Endothelial cell of umbilical vein (primary cell): ENCODE data around the gene DPF3. TPM values are rescaled to one million over a fixed set of nuclear protein-coding genes. Genes with fewer than 3 reads are reported as not detected.

Source experiments
- BruUV-seq: library from RNA; stranded (reverse); fragments of 400-500 nt; replicated peaks from 2 replicates; lab custom pipeline; 2021; lab: Mats Ljungman, UMichigan
- CTCF ChIA-PET: fragments of 300-600, 350-600 bp; sonication (Branson Sonifier 250); formaldehyde crosslinking; loops from one replicate; lab custom pipeline; 2021; ENCODE audit warnings: antibody characterized with exemption, inconsistent platforms; lab: Charles Lee
- POLR2A ChIA-PET: fragments of 300-600, 350-600 bp; sonication (Branson Sonifier 250); formaldehyde crosslinking; loops from one replicate; lab custom pipeline; 2021; ENCODE audit warnings: antibody characterized with exemption, inconsistent platforms; lab: Charles Lee
- DNase-seq: peaks from one replicate; pipeline ENCODE4 v3.0.0-alpha.2; 2011; ENCODE audit warnings: low read depth, low spot score
- FAIRE-seq: peaks from 2 replicates; lab custom pipeline; 2011; peaks lifted over from hg19 to GRCh38; lab: Jason Lieb, UNC
- H2AFZ ChIP-seq: 2 replicates; pipeline ENCODE4 v1.6.0; 2012; ENCODE audit warnings: low read depth, low read length, control low read depth, inconsistent platforms
- H3K27ac ChIP-seq: 2 replicates; pipeline ENCODE4 v1.5.1; 2011; ENCODE audit warnings: low read depth, mild to moderate bottlenecking, control low read depth, low read length, moderate library complexity; ENCODE audit not compliant: insufficient read depth
- H3K27me3 ChIP-seq, 2 experiments: 2 replicates each; pipeline versions ENCODE4 v1.6.0 to v1.6.1; 2011; ENCODE audit warnings: low read length in 2 of 2, mixed read lengths in 1 of 2; ENCODE audit not compliant: control insufficient read depth in 2 of 2, insufficient read depth in 2 of 2
- H3K36me3 ChIP-seq, 2 experiments: 2 replicates in 1 of 2; 3 replicates in 1 of 2; pipeline ENCODE4 v1.5.1; 2011; ENCODE audit warnings: low read length in 2 of 2, mild to moderate bottlenecking in 1 of 2, moderate library complexity in 1 of 2; ENCODE audit not compliant: control insufficient read depth in 2 of 2, insufficient read depth in 2 of 2; ENCODE audit errors: extremely low read depth in 1 of 2
- H3K4me1 ChIP-seq: 3 replicates; pipeline ENCODE4 v1.5.1; 2011; ENCODE audit warnings: mild to moderate bottlenecking, low read length; ENCODE audit not compliant: control insufficient read depth, insufficient read depth; ENCODE audit errors: extremely low read depth
- H3K4me2 ChIP-seq: 2 replicates; pipeline ENCODE4 v1.6.1; 2011; ENCODE audit warnings: low read length, control low read depth, mixed read lengths; ENCODE audit not compliant: insufficient read depth
- H3K4me3 ChIP-seq, 3 experiments: fragments of 200-600 bp in 1 of 3; sonication (generic), shearing (Covaris generic) in 1 of 3; replicated peaks in 1 of 3; 2 replicates each; pipeline ENCODE4 v1.5.1; 2011 to 2016; ENCODE audit warnings: control low read depth in 3 of 3, low read length in 3 of 3, mild to moderate bottlenecking in 2 of 3, inconsistent platforms in 1 of 3, low read depth in 1 of 3, moderate library complexity in 1 of 3; ENCODE audit not compliant: insufficient read depth in 1 of 3
- H3K79me2 ChIP-seq: 2 replicates; pipeline ENCODE4 v1.6.0; 2012; ENCODE audit warnings: low read length, inconsistent platforms; ENCODE audit not compliant: control insufficient read depth, insufficient read depth
- H3K9ac ChIP-seq: replicated peaks from 2 replicates; pipeline ENCODE3; 2011; ENCODE audit warnings: low read length, control low read depth; ENCODE audit not compliant: insufficient read depth; ENCODE audit errors: extremely low read depth
- H3K9me1 ChIP-seq: replicated peaks from 3 replicates; pipeline ENCODE4 v1.6.0; 2011; ENCODE audit warnings: mild to moderate bottlenecking, low read length; ENCODE audit not compliant: control insufficient read depth, insufficient read depth; ENCODE audit errors: extremely low read depth
- H3K9me3 ChIP-seq: replicated peaks from 2 replicates; pipeline ENCODE4 v1.5.1; 2012; ENCODE audit warnings: low read length, inconsistent platforms; ENCODE audit not compliant: control insufficient read depth, insufficient read depth
- H4K20me1 ChIP-seq: replicated peaks from 2 replicates; pipeline ENCODE3; 2011; ENCODE audit warnings: mild to moderate bottlenecking, low read length; ENCODE audit not compliant: control insufficient read depth, insufficient read depth; ENCODE audit errors: extremely low read depth
- CTCF ChIP-seq, 2 donors: IDR thresholded peaks; 1 replicate in 1 of 2; 2 replicates in 1 of 2; pipeline ENCODE4 v1.5.1; 2011; ENCODE audit warnings: low read length in 2 of 2, mild to moderate bottlenecking in 2 of 2, moderate library complexity in 2 of 2, control low read depth in 1 of 2, inconsistent platforms in 1 of 2, low read depth in 1 of 2; ENCODE audit not compliant: insufficient read depth in 1 of 2; ENCODE audit errors: extremely low read depth in 1 of 2
- EZH2 ChIP-seq: IDR thresholded peaks from 2 replicates; pipeline ENCODE4 v1.6.1; 2012; ENCODE audit warnings: borderline replicate concordance, low read depth, mild to moderate bottlenecking, moderate library complexity, low read length, inconsistent platforms; ENCODE audit not compliant: severe bottlenecking
- FOS ChIP-seq: IDR thresholded peaks from 2 replicates; pipeline ENCODE4 v1.6.1; 2011; ENCODE audit warnings: mild to moderate bottlenecking, low read length, moderate library complexity, borderline replicate concordance; ENCODE audit not compliant: insufficient read depth
- GATA2 ChIP-seq: IDR thresholded peaks from 2 replicates; pipeline ENCODE4 v1.7.0; 2011; ENCODE audit warnings: low read depth, mild to moderate bottlenecking, moderate library complexity, mixed read lengths, low read length; ENCODE audit not compliant: insufficient read length, insufficient read depth
- JUN ChIP-seq: IDR thresholded peaks from 2 replicates; pipeline ENCODE4 v1.6.1; 2011; ENCODE audit warnings: borderline replicate concordance, low read depth; ENCODE audit not compliant: insufficient read length, insufficient read depth
- MAX ChIP-seq: IDR thresholded peaks from 2 replicates; pipeline ENCODE4 v1.6.1; 2011; ENCODE audit not compliant: insufficient read depth, insufficient read length
- MYC ChIP-seq: IDR thresholded peaks from one replicate; pipeline ENCODE4 v1.6.1; 2011; ENCODE audit warnings: mild to moderate bottlenecking, low read depth, low read length
- POLR2A ChIP-seq: IDR thresholded peaks from 2 replicates; pipeline ENCODE4 v1.6.1; 2012; ENCODE audit warnings: low read depth, mild to moderate bottlenecking, control low read depth, low read length
- POLR2AphosphoS5 ChIP-seq: IDR thresholded peaks from 2 replicates; pipeline ENCODE4 v1.6.1; 2012; ENCODE audit warnings: low read depth, mild to moderate bottlenecking, control low read depth, low read length, moderate library complexity; ENCODE audit not compliant: insufficient read depth
- dilution Hi-C: fragments of 300-500 bp; cut with MboI; formaldehyde crosslinking; loops from one replicate; pipeline ENCODE4 v1.15.0; 2019; ENCODE audit warnings: low sequenced_read_pairs; ENCODE audit not compliant: extremely low pct_ligation_motif_present
- intact Hi-C: fragments of 100-400 bp; cut with micrococcal nuclease; formaldehyde crosslinking; loops from one replicate; pipeline ENCODE4 v1.10.0; 2022
- polyA plus RNA-seq, 4 experiments: library from polyadenylated mRNA; depleted of rRNA in 3 of 4; stranded (reverse) in 3 of 4; unstranded in 1 of 4; fragments of >200 nt; gene quantifications; 2 replicates each; pipeline versions ENCODE4 v1.2.1 to v1.2.3, GENCODE V29; 2011 to 2012; ENCODE audit warnings: missing spikeins in 1 of 4
- total RNA-seq: library from RNA; stranded (reverse); gene quantifications from 2 replicates; pipeline ENCODE4 v1.2.3, GENCODE V29; 2021

The DPF3 gene
- total and polyA plus RNA-seq, 2 donors (not counting 3 experiments of a cell fraction or from before 2014, with no cell fraction given) = 2.4 to 3.5 TPM

GRCh38 chr14:72744416-72745120, 149.3 kb downstream of the DPF3 start:
- Histone ChIP-seq H3K4me1 (peaks cover 11% of the 10 kb centered on the region), H2AFZ (no peak overlapping the region), H3K79me2 (no peaks in the 10 kb centered on the region), H4K20me1 (no peaks in the 10 kb centered on the region), H3K27me3 (no peaks in the 10 kb centered on the region), H3K9ac (no peak overlapping the region), H3K4me2 (no peak overlapping the region), H3K36me3 (no peaks in the 10 kb centered on the region), H3K9me3 (no peaks in the 10 kb centered on the region), H3K4me3 (no peak overlapping the region), H3K9me1 (no peaks in the 10 kb centered on the region), H3K27ac (no peak overlapping the region)
- dilution Hi-C loops = no loop called here
- no peak for TF ChIP-seq GATA2
- TF ChIP-seq JUN = no peak
- TF ChIP-seq MAX = no peak
- TF ChIP-seq CTCF (IDR thresholded peaks at IDR 0.05; ENCODE audit: extremely low read depth in 1 of 2, insufficient read depth in 1 of 2, low read depth in 1 of 2, low read length in 2 of 2) = no peak
- TF ChIP-seq MYC = no peak
- TF ChIP-seq POLR2A = no peak
- no peak for TF ChIP-seq EZH2
- no peak for TF ChIP-seq POLR2AphosphoS5
- no peak for TF ChIP-seq FOS
- FAIRE-seq (peak; percentile 21), DNase-seq (no peak)
- POLR2A ChIA-PET = no interaction called here
- CTCF ChIA-PET = interaction anchor here (1.5 kb wide), 1 partner anchor 9 kb away, joined by 4 read pairs; no protein-coding TSS in a partner anchor
- BruUV-seq = no TSS peak
- intact Hi-C loops = no loop called here
